ENCODE measurements around the gene ZNF705A.
"Not testable (repeated sequence)": the region's sequence is repeated elsewhere in the genome, so short reads cannot be mapped to it uniquely, and the experiment has no call there.

Gene ZNF705A

GRCh38 chr12:8184206-8184605, 27.4 kb downstream of the ZNF705A start:
- DNase-seq (ENCODE audit: low read depth in 2 of 2), result not testable (repeated sequence)

GRCh38 chr12:8188088-8188487, 31.3 kb downstream of the ZNF705A start:
- DNase-seq (ENCODE audit: low read depth in 2 of 2), result not testable (repeated sequence)

GRCh38 chr12:8197685-8198308, 41.0 kb downstream of the ZNF705A start:
- DNase-seq (ENCODE audit: low read depth in 2 of 2), result not testable (repeated sequence)

GRCh38 chr12:8218711-8219382, 62.0 kb downstream of the ZNF705A start:
- DNase-seq (ENCODE audit: low read depth in 2 of 2), result not testable (repeated sequence)

- not testable (repeated sequence) for DNase-seq (ENCODE audit: low read depth in 2 of 2)
Observed at GRCh38 chr12:8221375-8221774, 64.6 kb downstream of the ZNF705A start.

- not testable (repeated sequence) for DNase-seq (ENCODE audit: low read depth in 2 of 2)
Observed at GRCh38 chr12:8221844-8222243, 65.0 kb downstream of the ZNF705A start.

GRCh38 chr12:8222303-8222702, 65.5 kb downstream of the ZNF705A start:
- not testable (repeated sequence) for DNase-seq (ENCODE audit: low read depth in 2 of 2)

- DNase-seq (ENCODE audit: low read depth in 2 of 2), result not testable (repeated sequence)
Observed at GRCh38 chr12:8223646-8224045, 66.8 kb downstream of the ZNF705A start.

GRCh38 chr12:8224782-8225181, 68.0 kb downstream of the ZNF705A start:
- DNase-seq (ENCODE audit: low read depth in 2 of 2), result not testable (repeated sequence)

- DNase-seq (ENCODE audit: low read depth in 2 of 2), result no peak
Observed at GRCh38 chr12:8226355-8226754, 69.5 kb downstream of the ZNF705A start.

- not testable (repeated sequence) for DNase-seq (ENCODE audit: low read depth in 2 of 2)
Observed at GRCh38 chr12:8226992-8227731, 70.3 kb downstream of the ZNF705A start, which contains the start of gene FAM90A1. TSS of gene FAM90A1 (minus strand) at chr12:8227618. CDS start at chr12:8224832, 2,786 bp downstream.

- DNase-seq (ENCODE audit: low read depth in 2 of 2), result not testable (repeated sequence)
Observed at GRCh38 chr12:8227732-8228077, 70.9 kb downstream of the ZNF705A start.

- not testable (repeated sequence) for DNase-seq (ENCODE audit: low read depth in 2 of 2)
Observed at GRCh38 chr12:8228607-8229006, 71.8 kb downstream of the ZNF705A start.

- DNase-seq (ENCODE audit: low read depth in 2 of 2), result not testable (repeated sequence)
Observed at GRCh38 chr12:8229486-8229885, 72.7 kb downstream of the ZNF705A start.
